HG03575 (cell line): Measurements from ENCODE around the gene DOCK11.

Experiments
- ATAC-seq: cut with Tn5 transposase; IDR thresholded peaks from one replicate; pipeline ENCODE4 v1.9.1; 2021; ENCODE audit not compliant: unreplicated experiment, insufficient number of reproducible peaks, low FRiP score; ENCODE audit errors: extremely low read depth

Gene DOCK11

DNA sequence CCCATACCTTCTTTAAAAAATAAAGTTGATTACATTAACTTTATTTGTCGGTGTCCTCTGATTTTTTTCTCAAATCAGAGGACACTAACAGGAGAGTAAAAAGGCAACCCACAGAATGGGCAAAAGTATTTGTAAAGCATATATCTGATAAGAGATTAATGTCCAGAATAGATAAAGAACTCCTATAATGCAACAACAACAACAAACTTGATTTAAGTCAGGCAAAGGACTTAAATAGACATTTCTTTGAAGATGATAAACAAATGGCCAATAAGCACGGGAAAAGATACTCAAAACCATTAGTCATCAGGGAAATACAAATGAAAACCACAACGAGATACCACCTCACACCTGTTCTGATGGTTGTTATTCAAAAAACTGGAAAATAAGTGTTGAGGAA, 28.7 kb downstream of the DOCK11 start:
- ATAC-seq, result no peak

DNA sequence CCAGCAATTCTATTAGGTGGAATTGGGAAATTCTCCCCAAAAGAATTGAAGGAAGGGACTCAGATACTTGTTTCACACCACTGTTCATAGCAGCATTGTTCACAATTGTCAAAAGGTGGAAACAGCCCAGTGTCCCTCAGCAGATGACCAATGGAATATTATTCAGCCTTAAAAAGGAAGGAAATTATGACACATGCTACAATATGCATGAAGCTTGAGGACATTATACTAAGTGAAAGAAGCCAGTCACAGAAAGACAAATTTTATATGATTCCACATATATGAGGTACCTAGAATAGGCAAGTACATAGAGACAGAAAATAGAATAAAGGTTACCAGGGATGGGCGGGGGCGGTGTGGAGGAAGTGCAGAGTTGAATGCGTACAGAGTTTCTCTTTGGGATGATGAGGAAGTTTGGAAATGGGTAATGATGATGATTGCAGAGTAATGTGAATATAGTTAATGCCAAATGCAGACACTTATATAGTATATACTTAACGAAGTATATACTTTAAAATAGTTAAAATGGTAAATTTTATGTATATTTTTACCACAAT, 29.6 kb downstream of the DOCK11 start:
- ATAC-seq, result no peak

DNA sequence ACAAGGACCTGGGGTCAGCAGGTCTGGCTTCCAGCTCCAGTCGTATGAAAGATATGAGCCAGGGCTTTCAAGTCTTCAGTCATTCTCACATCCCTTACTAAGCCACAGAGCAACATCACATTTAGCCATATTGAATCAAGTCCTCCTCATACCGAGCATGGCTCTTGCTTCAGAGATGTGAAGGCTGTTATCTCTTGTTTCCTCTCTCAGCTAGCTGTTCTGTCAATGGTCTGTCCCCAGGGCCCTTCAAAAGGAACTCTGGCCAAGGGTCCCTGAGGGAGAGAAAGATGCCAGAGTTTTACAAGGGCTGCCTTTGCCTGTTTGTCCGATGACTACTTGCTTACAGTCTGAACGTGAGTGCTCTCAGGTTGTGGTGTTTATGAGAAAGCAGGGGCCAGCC, 30.5 kb downstream of the DOCK11 start:
- no peak for ATAC-seq

DNA sequence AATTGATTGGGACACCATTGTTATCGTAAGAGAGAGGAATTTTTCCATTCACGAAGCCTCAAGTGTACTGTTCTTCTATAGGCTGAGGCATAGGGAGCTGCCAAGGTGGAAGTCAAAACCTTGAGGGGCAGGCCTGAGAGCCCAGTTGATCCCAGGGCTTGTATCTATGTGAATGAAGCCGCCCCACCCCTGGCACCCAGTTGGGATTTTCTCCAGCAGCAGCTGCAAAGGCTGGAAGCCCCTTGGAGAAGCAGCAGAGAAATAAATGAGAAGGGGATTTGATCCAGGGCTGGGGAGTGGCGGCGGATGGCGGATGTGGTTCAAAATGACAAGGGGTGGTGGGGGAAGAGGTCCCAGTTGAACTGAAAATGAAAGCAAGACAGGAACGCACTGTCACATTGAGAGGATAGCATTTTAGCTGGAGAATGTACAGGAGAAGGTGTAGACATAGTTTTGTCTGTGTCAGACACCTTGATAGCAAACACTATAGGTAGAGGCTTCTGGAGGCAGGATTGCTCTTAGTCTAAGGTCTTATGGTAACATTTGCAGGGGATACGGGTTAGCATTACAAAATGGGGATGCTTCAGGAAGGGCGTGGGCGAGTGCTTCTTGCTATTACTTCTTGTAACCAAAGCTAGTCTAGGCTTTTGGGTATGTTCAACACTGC, 32.6 kb downstream of the DOCK11 start:
- no peak for ATAC-seq

DNA sequence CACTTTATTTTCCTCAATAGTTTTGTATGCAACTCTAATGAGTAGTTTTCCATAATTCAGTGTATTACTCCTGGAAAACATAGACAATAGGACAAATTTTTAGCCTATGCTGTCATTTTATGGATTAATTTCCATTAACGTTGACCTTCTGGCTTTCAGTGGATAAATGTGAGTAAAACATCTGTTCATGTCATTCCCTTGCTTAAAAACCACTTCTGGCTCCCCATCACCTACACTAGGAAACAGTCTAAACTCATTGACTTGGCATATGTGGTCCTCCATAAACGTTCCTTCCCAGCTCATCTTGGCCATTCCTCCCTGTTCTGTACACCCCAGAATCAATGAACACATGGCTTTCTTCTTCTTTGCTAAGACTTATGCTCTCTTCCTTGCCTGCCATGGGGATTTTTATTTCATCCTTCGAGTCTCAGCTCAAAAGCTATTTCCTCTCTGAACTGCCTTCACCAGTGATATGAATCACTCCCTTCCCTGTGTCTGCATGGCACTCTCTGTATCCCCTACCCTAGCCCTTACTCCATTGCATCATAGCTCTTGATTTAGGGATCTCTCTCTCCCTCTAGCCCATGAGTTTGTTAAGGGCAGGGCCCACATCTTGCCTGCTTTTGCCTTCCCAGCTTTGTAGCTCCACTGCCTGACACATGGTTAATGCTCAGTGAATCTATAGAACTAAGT, 34.8 kb downstream of the DOCK11 start:
- no peak for ATAC-seq

DNA sequence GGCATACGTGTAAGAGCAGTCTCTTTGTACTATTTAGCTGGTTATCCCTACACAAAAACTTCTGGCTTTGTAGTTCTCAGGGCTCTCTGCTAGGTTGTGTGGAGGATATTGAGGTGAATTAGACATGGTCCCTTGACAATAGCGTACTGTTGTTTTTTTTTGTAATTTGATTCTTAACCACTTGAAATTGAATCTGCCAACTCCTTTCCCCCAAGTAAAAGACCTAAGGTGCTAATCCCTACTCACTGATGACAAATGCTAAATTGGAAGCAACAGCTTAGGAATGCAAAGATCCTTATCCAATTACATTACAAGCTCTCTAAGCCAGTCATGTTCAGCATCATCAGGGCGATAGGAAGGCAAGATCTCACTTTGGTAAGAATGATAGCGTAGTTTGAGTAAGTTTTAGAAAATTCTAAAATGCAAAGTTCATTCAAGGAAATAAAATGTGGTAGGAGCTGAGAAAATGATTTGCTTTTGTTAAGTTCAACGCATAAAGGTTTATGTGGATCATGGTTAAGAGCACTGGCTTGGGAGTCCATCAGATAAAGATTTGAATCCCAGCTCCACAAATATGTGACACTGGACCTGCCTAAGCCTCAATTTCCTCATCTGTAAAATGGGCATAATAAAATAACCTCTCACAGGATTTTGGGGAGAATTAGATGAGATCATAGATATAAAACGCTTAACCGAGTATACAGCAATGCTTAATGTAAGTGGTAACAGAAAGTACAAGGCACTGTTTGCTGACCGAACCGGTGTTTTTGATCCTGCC, 39.3 kb downstream of the DOCK11 start:
- no peak for ATAC-seq

DNA sequence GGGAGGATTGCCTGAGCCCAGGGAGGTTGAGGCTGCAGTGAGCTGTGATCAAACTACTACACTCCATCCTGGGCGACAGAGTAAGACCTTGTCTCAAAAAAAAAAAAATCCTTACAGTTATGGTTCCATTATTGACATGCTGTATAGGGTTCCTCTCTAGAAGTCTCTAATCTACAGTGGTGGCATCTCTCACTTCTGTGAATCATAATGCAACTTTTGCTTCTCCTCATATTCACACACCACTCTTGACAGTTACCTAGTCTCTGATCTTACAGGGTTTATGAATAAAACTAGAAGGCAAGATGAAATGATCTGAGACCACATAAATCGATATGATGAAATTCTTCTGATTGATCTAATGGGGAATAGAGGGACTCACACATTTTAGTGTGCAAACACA, 40.6 kb downstream of the DOCK11 start:
- peak; percentile 67 for ATAC-seq

DNA sequence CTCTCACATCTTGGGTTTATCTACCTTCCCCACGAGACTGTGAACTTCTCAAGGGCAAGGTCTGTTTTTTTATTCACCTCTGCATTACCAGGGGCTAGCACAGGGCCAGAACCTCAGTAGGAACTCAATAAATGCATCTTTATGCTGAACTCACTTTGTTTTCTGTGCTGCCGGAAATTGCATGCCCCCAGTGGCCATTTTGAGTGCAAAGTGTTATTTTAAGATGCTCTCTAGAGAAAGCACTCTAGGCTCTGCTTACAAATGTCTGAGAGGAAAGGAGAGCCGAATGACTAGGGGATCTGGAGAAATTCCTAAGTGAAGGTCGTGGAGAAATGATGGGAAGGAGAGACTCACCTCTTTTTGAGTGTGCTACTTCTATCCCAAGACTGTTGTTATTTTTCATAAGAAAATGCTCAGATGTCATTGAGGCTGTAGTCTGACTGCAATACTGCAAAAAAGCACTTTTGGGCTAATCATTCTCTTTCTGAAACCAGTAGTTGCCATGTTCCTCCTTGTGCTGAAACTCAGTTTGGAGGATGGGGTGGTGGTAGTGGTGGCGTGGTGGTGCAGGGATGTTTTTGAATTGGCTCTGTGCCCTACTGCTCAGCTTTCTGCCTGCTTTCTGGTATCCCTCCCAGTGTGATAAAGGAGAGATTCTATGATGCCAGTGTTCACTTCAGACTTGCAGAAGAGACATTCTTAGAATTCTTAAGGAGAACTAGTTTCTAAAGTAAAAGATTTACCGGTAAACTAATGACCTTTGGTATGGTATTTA, 41.3 kb downstream of the DOCK11 start:
- peak; percentile 40 for ATAC-seq

DNA sequence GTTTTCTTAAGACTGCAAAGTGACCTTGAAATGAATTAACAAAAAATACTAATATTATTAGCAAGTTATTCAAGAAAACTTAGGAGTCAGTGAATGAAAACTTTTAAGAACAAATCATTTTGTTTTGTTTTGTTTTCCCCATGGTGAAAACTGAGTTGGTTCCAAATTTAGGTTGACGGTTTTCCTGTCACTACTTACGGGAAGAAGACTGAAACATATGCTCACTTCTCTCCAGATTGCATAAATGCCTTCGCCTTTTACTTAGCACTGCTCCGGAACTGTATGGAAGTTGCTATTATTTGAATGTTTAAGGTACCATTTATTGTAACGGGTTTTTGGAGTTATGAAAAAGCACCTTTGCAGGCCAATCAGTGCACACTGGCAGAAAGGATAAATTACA, 42.8 kb downstream of the DOCK11 start:
- no peak for ATAC-seq

DNA sequence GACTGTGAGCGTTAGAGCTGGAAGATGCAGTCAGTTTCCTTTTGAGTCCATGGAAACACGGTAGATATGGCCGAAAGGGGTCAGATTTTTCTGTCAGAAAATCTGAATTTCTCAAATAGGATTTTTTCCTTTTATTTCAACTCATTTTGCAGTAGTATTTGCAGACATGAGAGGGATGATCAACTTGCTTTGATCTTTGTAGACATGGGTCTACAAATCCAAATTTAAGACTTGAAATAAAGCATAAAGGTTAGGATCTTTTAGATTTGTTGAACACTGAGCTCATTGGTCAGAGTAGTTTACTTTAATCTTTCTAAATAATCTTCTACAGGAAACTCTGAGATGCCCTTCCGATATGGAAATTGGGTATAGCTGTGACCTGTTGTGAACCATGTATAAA, 44.7 kb downstream of the DOCK11 start:
- no peak for ATAC-seq

DNA sequence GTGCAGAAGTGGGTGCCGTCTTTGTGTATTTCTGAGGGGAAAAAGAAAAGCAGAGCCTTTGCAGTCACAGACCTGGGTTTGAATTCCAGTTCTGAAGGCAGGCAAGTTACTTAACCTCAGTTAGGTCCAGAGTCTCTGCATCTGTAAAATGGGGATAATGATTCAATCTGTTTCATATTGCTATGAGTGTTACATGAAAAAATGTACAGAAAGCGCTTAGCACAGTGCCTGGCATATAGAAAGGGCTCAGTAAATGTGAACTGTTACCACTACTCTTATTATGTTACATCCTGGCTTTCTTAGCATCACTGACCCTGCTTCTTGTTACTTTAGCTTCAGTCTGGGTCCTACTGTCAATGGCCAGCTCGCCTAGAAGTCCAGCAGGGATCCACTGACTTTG, 45.9 kb downstream of the DOCK11 start:
- no peak for ATAC-seq

DNA sequence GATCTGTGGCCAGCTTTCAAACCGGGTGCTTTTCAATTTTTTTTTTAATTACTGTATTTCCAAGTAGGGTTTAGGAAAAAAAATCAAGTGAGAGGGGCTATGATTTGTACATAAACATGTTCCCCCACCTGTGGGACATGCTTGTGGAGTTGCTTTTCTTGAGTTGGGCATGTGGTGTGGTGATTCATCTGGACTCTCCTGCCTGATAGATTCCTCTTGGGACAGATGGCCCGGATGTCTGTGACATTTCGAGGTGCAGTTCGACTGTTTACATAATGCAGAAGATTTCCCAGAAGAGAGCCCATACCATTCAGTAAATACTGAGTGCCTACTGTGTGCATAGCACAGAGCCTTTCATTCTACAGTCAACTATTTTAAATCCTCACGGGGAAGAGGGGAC, 49.9 kb downstream of the DOCK11 start:
- no peak for ATAC-seq

DNA sequence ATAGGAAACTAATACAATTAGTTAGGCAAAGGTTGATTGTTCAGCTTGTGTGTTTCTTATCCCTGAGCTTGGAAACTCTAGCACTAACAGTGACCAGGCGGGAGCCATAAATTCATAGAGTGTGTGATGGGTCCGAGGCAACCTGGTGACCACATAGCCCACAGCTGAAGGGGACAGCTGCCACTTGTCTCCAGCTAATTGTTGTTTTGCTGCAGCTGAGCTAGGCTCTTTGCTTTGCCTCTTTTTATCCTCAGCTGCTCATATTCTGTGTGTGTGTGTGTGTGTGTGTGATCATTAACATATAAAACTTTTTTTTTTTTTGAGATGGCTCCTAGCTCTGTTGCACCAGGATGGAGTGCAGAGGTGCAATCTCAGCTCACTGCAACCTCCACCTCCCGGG, 53.2 kb downstream of the DOCK11 start:
- ATAC-seq, result no peak

DNA sequence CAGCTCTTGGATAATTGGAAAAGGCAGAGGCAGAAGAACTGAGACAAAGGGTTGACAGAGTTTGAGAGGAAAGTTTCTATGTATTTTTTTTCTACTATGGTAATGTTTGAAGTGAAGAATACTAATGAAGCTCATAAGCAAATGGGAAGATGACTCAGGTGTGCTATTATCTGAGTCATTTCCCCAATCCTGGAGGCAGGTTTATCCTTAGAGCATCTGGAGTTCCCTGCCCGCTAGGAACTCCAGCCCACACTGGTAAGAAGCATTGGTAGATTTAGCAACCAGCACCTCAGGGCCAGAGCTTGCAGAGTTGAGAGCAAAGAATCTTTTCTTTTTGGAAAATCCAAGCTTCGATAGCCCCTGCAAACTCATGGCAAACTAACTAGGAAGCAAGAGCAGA, 55.2 kb downstream of the DOCK11 start:
- ATAC-seq, result no peak

DNA sequence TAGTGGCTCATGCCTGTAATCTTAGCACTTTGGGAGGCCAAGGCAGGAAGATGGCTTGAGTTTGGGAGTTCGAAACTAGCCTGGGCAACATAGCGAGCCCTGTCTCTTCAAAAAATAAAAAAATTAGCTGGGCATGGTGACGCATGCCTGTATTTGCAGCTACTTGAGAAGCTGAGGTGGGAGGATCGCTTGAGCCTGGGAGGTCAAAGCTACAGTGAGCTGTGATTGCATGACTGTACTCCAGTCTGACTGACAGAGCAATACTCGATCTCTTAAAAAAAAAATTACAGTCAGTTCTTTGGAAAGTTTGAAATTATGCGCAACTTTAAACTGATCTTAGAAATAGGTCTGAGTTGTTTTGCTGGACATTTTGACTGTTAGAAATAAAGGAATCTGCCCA, 55.8 kb downstream of the DOCK11 start:
- ATAC-seq, result no peak

DNA sequence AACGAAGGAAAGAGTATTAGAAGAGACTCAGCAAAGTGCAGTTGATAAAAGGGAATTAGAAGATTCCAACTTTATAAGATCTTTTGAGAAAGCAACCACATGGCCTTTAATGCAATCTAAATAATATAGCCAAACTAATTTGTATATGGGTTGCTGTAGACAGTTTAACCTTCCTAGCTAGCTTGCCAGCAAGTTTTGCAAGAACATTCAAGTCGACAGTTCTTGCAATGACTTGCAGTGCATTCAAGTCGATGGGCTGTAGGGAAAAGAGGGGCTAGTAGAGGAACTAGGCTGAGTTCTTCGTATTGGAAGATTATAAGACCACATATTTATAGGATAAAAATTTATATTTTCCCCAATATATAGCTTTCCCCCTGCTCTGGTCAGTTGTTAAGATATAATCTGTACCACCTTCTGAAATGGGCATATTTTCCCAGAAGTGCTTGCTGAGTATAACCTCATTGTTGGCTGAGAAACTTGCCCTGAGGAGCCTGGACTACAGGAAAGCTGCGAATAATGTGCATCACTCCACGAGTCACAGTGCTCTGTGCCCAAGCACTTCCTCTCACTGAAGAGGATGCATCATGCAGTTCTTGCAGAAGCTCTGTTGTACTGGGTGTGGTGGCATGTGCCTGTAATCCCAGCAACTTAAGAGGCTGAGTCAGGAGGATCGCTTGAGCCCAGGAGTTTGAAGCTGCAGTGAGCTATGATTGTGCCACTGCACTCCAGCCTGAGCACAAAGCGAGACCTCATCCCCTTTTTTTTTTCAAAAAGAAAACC, 56.7 kb downstream of the DOCK11 start:
- no peak for ATAC-seq

DNA sequence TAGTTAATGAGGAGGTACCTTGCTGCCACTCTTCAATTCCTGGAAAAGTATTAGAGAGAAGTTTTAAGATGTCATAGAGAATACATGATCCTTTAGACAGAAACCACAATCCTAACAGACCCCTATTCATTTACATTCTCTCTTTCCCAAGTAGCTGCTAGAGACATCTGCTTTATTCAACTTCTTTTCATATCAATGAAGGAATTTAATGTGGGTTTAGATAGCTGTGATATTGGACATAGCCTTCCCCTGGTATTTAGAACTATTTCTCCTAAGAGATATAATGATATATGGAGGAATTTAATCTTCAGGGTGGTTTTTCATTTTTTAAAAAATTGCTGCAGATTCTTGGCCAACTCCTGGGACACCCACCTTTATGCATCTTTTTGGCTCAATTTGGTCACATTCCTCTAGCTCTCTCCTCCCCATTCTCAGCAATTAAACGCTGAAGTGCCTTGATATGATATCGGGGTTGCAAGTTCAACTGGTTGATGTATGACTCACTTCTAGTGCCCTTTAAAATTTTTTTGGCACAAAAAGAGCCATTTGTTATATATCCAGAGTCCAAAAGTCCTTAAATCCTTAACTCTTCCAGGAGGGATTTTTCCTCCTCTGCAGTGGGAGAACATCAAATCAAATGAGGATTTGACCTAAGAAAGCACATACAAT, 57.6 kb downstream of the DOCK11 start:
- ATAC-seq, result no peak

DNA sequence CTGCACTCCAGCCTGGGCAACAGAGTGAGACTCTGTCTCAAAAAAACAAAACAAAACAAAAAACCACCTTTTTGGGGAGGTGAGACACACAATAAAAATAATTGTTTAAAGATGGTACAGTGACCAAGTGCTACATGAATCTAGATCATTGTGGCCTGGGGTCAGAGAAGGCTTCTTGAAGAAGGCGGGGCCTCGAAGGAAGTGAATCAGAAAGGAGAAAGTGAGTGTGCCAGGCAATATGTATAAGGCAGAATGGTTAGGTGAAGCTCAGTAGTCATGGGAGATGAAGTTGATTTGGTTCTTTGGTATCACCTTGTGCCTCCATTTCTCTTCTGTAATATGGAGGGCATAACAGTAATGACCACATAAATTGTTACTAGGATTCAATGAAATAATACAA, 58.9 kb downstream of the DOCK11 start:
- ATAC-seq, result no peak
